GM23338 (cell line): ENCODE measurements around the gene PITRM1. TPM values are rescaled to one million over a fixed set of nuclear protein-coding genes. Genes with fewer than 3 reads are reported as not detected.

Experiments
- ATAC-seq: fragments of 200-7000 bp; cut with Tn5 transposase; 3 replicates; pipeline ENCODE4 v1.9.1; 2020
- DNase-seq: peaks from one replicate; pipeline ENCODE4 v3.0.0-alpha.2; 2015; ENCODE audit warnings: low spot score
- H2AFZ ChIP-seq: fragments of 200-600 bp; sonication (generic); 2 replicates; pipeline ENCODE4 v1.8.0; 2016; ENCODE audit warnings: antibody characterized with exemption, mild to moderate bottlenecking, moderate library complexity
- H3F3A ChIP-seq: fragments of 200-600 bp; sonication (generic); replicated peaks from 2 replicates; pipeline ENCODE4 v1.8.0; 2017; ENCODE audit warnings: antibody characterized with exemption, mixed run types, low read depth
- H3K27ac ChIP-seq: fragments of 200-600 bp; sonication (generic); 2 replicates; pipeline ENCODE4 v1.6.1; 2016; ENCODE audit warnings: low read depth
- H3K27me3 ChIP-seq: fragments of 200-600 bp; sonication (generic); 2 replicates; pipeline ENCODE4 v1.8.0; 2016; ENCODE audit warnings: mild to moderate bottlenecking, mixed run types, moderate library complexity; ENCODE audit not compliant: insufficient read depth
- H3K36me3 ChIP-seq: fragments of 200-600 bp; sonication (generic); 2 replicates; pipeline ENCODE4 v1.8.0; 2016; ENCODE audit warnings: mild to moderate bottlenecking; ENCODE audit not compliant: insufficient read depth
- H3K4me1 ChIP-seq: fragments of 200-600 bp; sonication (generic); 2 replicates; pipeline ENCODE4 v1.8.0; 2016; ENCODE audit warnings: mild to moderate bottlenecking, moderate library complexity; ENCODE audit not compliant: insufficient read depth
- H3K4me2 ChIP-seq: fragments of 200-600 bp; sonication (generic); 2 replicates; pipeline ENCODE4 v1.7.1; 2017; ENCODE audit warnings: mixed run types
- H3K4me3 ChIP-seq: fragments of 200-600 bp; sonication (generic); 2 replicates; pipeline ENCODE4 v1.6.1; 2016; ENCODE audit warnings: mixed run types
- H3K79me2 ChIP-seq: fragments of 200-600 bp; sonication (generic); replicated peaks from 2 replicates; pipeline ENCODE4 v1.8.0; 2017; ENCODE audit warnings: mild to moderate bottlenecking; ENCODE audit not compliant: insufficient read depth
- H3K9me2 ChIP-seq: fragments of 200-600 bp; sonication (generic); 2 replicates; pipeline ENCODE4 v1.8.0; 2017; ENCODE audit not compliant: insufficient read depth
- H4K20me1 ChIP-seq: fragments of 200-600 bp; sonication (generic); replicated peaks from 2 replicates; pipeline ENCODE4 v1.8.0; 2017; ENCODE audit warnings: mild to moderate bottlenecking; ENCODE audit not compliant: insufficient read depth
- H3K27ac Mint-ChIP-seq: 2 replicates; pipeline ENCODE4 v1.8.0; 2020; ENCODE audit warnings: inconsistent platforms, mild to moderate bottlenecking, moderate library complexity, mixed read lengths
- H3K27me3 Mint-ChIP-seq: 3 replicates; pipeline ENCODE4 v1.8.0; 2022; ENCODE audit warnings: low read depth, mild to moderate bottlenecking, moderate library complexity, mixed read lengths, inconsistent platforms; ENCODE audit not compliant: insufficient read depth, poor library complexity
- H3K36me3 Mint-ChIP-seq: 3 replicates; pipeline ENCODE4 v1.8.0; 2021; ENCODE audit warnings: low read depth, mild to moderate bottlenecking, inconsistent platforms, moderate library complexity, mixed read lengths
- H3K4me1 Mint-ChIP-seq: 3 replicates; pipeline ENCODE4 v1.8.0; 2020; ENCODE audit warnings: mild to moderate bottlenecking, inconsistent platforms, mixed read lengths
- H3K4me3 Mint-ChIP-seq: 3 replicates; pipeline ENCODE4 v1.8.0; 2021; ENCODE audit warnings: moderate library complexity, mild to moderate bottlenecking, inconsistent platforms, mixed read lengths
- H3K9me3 Mint-ChIP-seq: 3 replicates; pipeline ENCODE4 v1.8.0; 2020; ENCODE audit warnings: moderate library complexity, mild to moderate bottlenecking, inconsistent platforms, mixed read lengths
- CREB1 ChIP-seq: fragments of 250-450 bp; sonication (Bioruptor Pico); IDR thresholded peaks from 2 replicates; pipeline ENCODE4 v1.5.0; 2020; ENCODE audit warnings: low read depth, mild to moderate bottlenecking, moderate library complexity
- EZH2 ChIP-seq: fragments of 200-600 bp; sonication (generic); IDR thresholded peaks from one replicate; pipeline ENCODE4 v1.8.0; 2017; ENCODE audit warnings: antibody characterized with exemption, mild to moderate bottlenecking, low read depth; ENCODE audit not compliant: unreplicated experiment
- EZH2phosphoT487 ChIP-seq: fragments of 200-600 bp; sonication (generic); IDR thresholded peaks from one replicate; pipeline ENCODE4 v1.8.1; 2018; ENCODE audit warnings: antibody characterized with exemption; ENCODE audit not compliant: unreplicated experiment
- JUNB ChIP-seq: IDR thresholded peaks from one replicate; pipeline ENCODE4 v1.6.1; 2016; ENCODE audit warnings: antibody characterized with exemption; ENCODE audit not compliant: unreplicated experiment
- NANOG ChIP-seq: IDR thresholded peaks from 2 replicates; pipeline ENCODE4 v1.6.1; 2016; ENCODE audit warnings: antibody characterized with exemption, borderline replicate concordance
- POLR2AphosphoS5 ChIP-seq: IDR thresholded peaks from 2 replicates; pipeline ENCODE4 v1.6.1; 2016; ENCODE audit warnings: antibody characterized with exemption, low read depth
- REST ChIP-seq: IDR thresholded peaks from one replicate; pipeline ENCODE4 v1.6.1; 2018; ENCODE audit warnings: antibody characterized with exemption; ENCODE audit not compliant: unreplicated experiment
- STAT1 ChIP-seq: IDR thresholded peaks from one replicate; pipeline ENCODE4 v1.6.1; 2016; ENCODE audit warnings: antibody characterized with exemption; ENCODE audit not compliant: unreplicated experiment
- ZNF331 ChIP-seq: fragments of 250-450 bp; sonication (Bioruptor Pico); IDR thresholded peaks from 2 replicates; pipeline ENCODE4 v1.5.0; 2020; ENCODE audit warnings: low read depth, mild to moderate bottlenecking, moderate library complexity
- ZNF462 ChIP-seq: fragments of 250-450 bp; sonication (Bioruptor Pico); IDR thresholded peaks from 2 replicates; pipeline ENCODE4 v1.5.0; 2020; ENCODE audit warnings: mild to moderate bottlenecking, moderate library complexity
- polyA plus RNA-seq: library from polyadenylated mRNA; unstranded; fragments of >200 nt; fragmentation: Nextera tagmentation; extraction: Ambion mirVana; gene quantifications from 2 replicates; pipeline ENCODE4 v1.2.1, GENCODE V29; 2016
- total RNA-seq: library from RNA; depleted of rRNA; stranded (reverse); fragments of >200 nt; shearing (Covaris generic); gene quantifications from 2 replicates; pipeline ENCODE4 v1.2.3, GENCODE V29; 2014

Gene PITRM1
- total and polyA plus RNA-seq, 2 experiments from 2014 or later, result 29.0 to 33.0 TPM

- H3K9me3 Mint-ChIP-seq, result no peaks in the 10 kb centered on the region
- H3K4me3 Mint-ChIP-seq, result no peak overlapping the region
- DNase-seq (peak; percentile 23), ATAC-seq (peak; percentile 64)
- H3K27ac ChIP-seq, result no peak overlapping the region
- H3K36me3 Mint-ChIP-seq, result 0 out of 3 replicates have a peak, but pooled peaks cover 3% of the 10 kb centered on the region
- no peaks in the 10 kb centered on the region for H3K27me3 ChIP-seq
- H3F3A ChIP-seq, result no peaks in the 10 kb centered on the region
- H3K4me1 Mint-ChIP-seq, result peaks cover 9% of the 10 kb centered on the region
- H3K36me3 ChIP-seq, result no peaks in the 10 kb centered on the region
- H3K27ac Mint-ChIP-seq, result no peak overlapping the region; the same call in 1 of the 2 replicates
- H4K20me1 ChIP-seq, result no peaks in the 10 kb centered on the region
- H3K4me3 ChIP-seq, result no peak overlapping the region
- no peaks in the 10 kb centered on the region for H3K79me2 ChIP-seq
- H2AFZ ChIP-seq, result no peak overlapping the region
- TF ChIP-seq EZH2phosphoT487, result no peak
- TF ChIP-seq CREB1, result 0 out of 2 replicates have a peak, but pooled peaks have one; percentile 24
- peaks cover 2% of the 10 kb centered on the region for H3K27me3 Mint-ChIP-seq
- H3K4me1 ChIP-seq, result no peaks in the 10 kb centered on the region
- no peaks in the 10 kb centered on the region for H3K9me2 ChIP-seq
- H3K4me2 ChIP-seq, result no peak overlapping the region
These were observed 7.9 kb upstream of the PITRM1 start for GRCh38 chr10:3180355-3181025.

GRCh38 chr10:3179174-3179573, 6.6 kb upstream of the PITRM1 start:
- H3K36me3 Mint-ChIP-seq, result no peaks in the 10 kb centered on the region
- no peaks in the 10 kb centered on the region for H3K36me3 ChIP-seq
- ATAC-seq, result no peak
- no peak overlapping the region for H3K27ac Mint-ChIP-seq
- H3K27me3 ChIP-seq, result no peaks in the 10 kb centered on the region
- peaks cover 2% of the 10 kb centered on the region for H3K27me3 Mint-ChIP-seq
- peaks cover 16% of the 10 kb centered on the region for H3K4me1 Mint-ChIP-seq
- H3K27ac ChIP-seq, result no peak overlapping the region
- DNase-seq, result no peak
- H3K4me3 Mint-ChIP-seq, result no peak overlapping the region
- H3K9me2 ChIP-seq, result no peaks in the 10 kb centered on the region
- no peak overlapping the region for H3K4me2 ChIP-seq
- H4K20me1 ChIP-seq, result no peaks in the 10 kb centered on the region
- no peaks in the 10 kb centered on the region for H3K4me1 ChIP-seq
- no peaks in the 10 kb centered on the region for H3K9me3 Mint-ChIP-seq
- no peak overlapping the region for H2AFZ ChIP-seq
- no peaks in the 10 kb centered on the region for H3K79me2 ChIP-seq
- no peak overlapping the region for H3K4me3 ChIP-seq
- no peaks in the 10 kb centered on the region for H3F3A ChIP-seq
- TF ChIP-seq REST (no peak), JUNB (no peak), ZNF462 (CRISPR knock-in tag) (no peak), EZH2phosphoT487 (no peak), STAT1 (no peak), POLR2AphosphoS5 (no peak), EZH2 (no peak), ZNF331 (no peak), NANOG (no peak)
